Common myeloid progenitor, CD34-positive (primary cell): ENCODE results near the gene NRG4.
A peak's percentile ranks its signal among the peaks of the same experiment; 100 is the strongest.

Experiments
- CTCF ChIA-PET: fragments of 350-600 bp; sonication (Branson Sonifier 250); formaldehyde crosslinking; loops from one replicate; lab custom pipeline; 2021; ENCODE audit warnings: antibody characterized with exemption; lab: Charles Lee
- POLR2A ChIA-PET: fragments of 350-600 bp; sonication (Branson Sonifier 250); formaldehyde crosslinking; loops from one replicate; lab custom pipeline; 2021; ENCODE audit warnings: antibody characterized with exemption; lab: Charles Lee
- DNase-seq, 3 donors: peaks; one replicate each; pipeline versions ENCODE4 v3.0.0 to v3.0.0-alpha.2; 2013
- H3K27ac ChIP-seq, 2 experiments: 1 replicate in 1 of 2; 2 replicates in 1 of 2; pipeline ENCODE4 v1.7.0; 2013; ENCODE audit warnings: inconsistent platforms in 2 of 2, low read length in 2 of 2, mild to moderate bottlenecking in 2 of 2, low read depth in 1 of 2, moderate library complexity in 1 of 2; ENCODE audit not compliant: severe bottlenecking in 2 of 2, insufficient read depth in 1 of 2, poor library complexity in 1 of 2
- H3K27me3 ChIP-seq, 5 experiments: replicated peaks in 2 of 5; 1 replicate in 3 of 5; 2 replicates in 2 of 5; pipeline versions ENCODE4 v1.6.1 to v1.7.0; 2013; ENCODE audit warnings: low read length in 4 of 5, mild to moderate bottlenecking in 2 of 5, moderate library complexity in 2 of 5, inconsistent platforms in 1 of 5; ENCODE audit not compliant: insufficient read depth in 5 of 5, control insufficient read depth in 4 of 5
- H3K36me3 ChIP-seq, 4 experiments: 1 replicate in 2 of 4; 2 replicates in 2 of 4; pipeline versions ENCODE4 v1.6.1 to v1.7.0; 2013; ENCODE audit warnings: low read length in 3 of 4, control low read depth in 1 of 4, mild to moderate bottlenecking in 1 of 4; ENCODE audit not compliant: control insufficient read depth in 4 of 4, insufficient read depth in 4 of 4
- H3K4me1 ChIP-seq, 4 experiments: 1 replicate in 3 of 4; 2 replicates in 1 of 4; pipeline versions ENCODE4 v1.6.1 to v1.7.1; 2013; ENCODE audit warnings: low read length in 3 of 4, mild to moderate bottlenecking in 3 of 4, control low read depth in 1 of 4, inconsistent platforms in 1 of 4, moderate library complexity in 1 of 4; ENCODE audit not compliant: control insufficient read depth in 4 of 4, insufficient read depth in 4 of 4; ENCODE audit errors: control extremely low read depth in 1 of 4
- H3K4me3 ChIP-seq, 7 experiments: 1 replicate in 4 of 7; 2 replicates in 3 of 7; pipeline versions ENCODE4 v1.5.1 to v1.7.0; 2013; ENCODE audit warnings: mild to moderate bottlenecking in 7 of 7, low read length in 6 of 7, moderate library complexity in 6 of 7, inconsistent platforms in 2 of 7, low read depth in 2 of 7, control low read depth in 1 of 7; ENCODE audit not compliant: insufficient read depth in 4 of 7, control insufficient read depth in 1 of 7; ENCODE audit errors: extremely low read depth in 1 of 7
- H3K9me3 ChIP-seq, 5 experiments: 1 replicate in 4 of 5; 2 replicates in 1 of 5; pipeline versions ENCODE4 v1.6.1 to v1.7.1; 2013; ENCODE audit warnings: low read length in 4 of 5, mild to moderate bottlenecking in 2 of 5, inconsistent platforms in 1 of 5, low read depth in 1 of 5, moderate library complexity in 1 of 5; ENCODE audit not compliant: control insufficient read depth in 4 of 5, insufficient read depth in 2 of 5; ENCODE audit errors: control extremely low read depth in 1 of 5
- WGBS: methylation state at CpG from one replicate; pipeline ENCODE4 v1.1.5; 2013; ENCODE audit not compliant: insufficient coverage; 5-methylcytosine and 5-hydroxymethylcytosine counted together

The NRG4 gene

DNA sequence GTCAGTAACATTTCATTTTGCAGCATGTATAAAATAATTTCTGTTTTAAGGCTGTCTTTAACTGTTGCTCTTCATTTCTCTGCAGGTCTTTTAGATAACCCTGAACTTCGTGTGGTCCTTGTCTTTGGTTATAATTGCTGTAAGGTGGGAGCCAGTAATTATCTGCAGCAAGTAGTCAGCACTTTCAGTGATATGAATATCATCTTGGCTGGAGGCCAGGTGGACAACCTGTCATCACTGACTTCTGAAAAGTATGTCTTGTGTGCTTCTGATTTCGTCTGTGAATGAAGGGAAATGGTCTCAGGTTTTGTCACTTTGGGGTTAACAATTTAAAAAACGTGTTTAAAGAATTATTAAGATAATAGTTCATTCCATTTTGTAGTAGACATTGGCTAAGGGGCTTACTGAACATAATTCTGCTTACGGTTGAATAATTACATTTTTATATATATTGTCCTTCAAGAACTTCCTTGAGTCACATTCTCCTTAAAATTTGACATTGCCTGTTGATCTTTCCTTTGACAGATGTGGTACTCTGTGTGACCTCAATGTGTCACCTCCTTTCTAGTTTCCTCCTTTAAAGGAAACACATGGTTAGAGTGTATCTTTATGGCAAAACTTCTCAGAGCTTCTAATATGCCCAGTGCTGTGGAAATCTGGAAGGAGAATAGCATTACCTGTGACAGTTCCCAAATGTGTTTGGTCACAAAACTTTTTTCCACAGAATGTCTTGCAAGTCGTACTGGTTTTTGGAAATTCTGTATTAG lies 82.2 kb downstream of the NRG4 start:
- Histone ChIP-seq H3K36me3 (peaks cover 2 to 41% (median 21%) of the 10 kb centered on the region in 4 experiments), H3K27me3 (no peaks in the 10 kb centered on the region), H3K9me3 (no peaks in the 10 kb centered on the region), H3K4me3 (no peak overlapping the region), H3K4me1 (peaks cover 0 to 8% (median 2%) of the 10 kb centered on the region in 4 experiments), H3K27ac (no peak overlapping the region)
- ChIA-PET CTCF (interaction anchor here (0.8 to 5.5 kb wide), 15 partner anchors 8 to 222 kb away, joined by 3 to 44 read pairs (median 4); partner anchors contain the start of gene TMEM266), POLR2A (interaction anchor here (0.7 kb wide), 1 partner anchor 211 kb away, joined by 4 read pairs; no protein-coding TSS in a partner anchor)
- peak in 2 of 3 donors; percentile 42 to 62 for DNase-seq
- WGBS = 89% methylated on average over 1 of the region's 5 CpGs

- CTCF ChIA-PET = interaction anchor here (0.8 to 5.5 kb wide), 15 partner anchors 9 to 223 kb away, joined by 3 to 44 read pairs (median 3); partner anchors contain the start of gene TMEM266
- Histone ChIP-seq H3K9me3 (no peaks in the 10 kb centered on the region), H3K4me1 (peaks cover 0 to 8% (median 2%) of the 10 kb centered on the region in 4 experiments), H3K27ac (no peak overlapping the region), H3K4me3 (no peak overlapping the region), H3K27me3 (no peaks in the 10 kb centered on the region), H3K36me3 (peaks cover under 1 to 38% (median 16%) of the 10 kb centered on the region in 4 experiments)
- WGBS = 97% methylated on average over 7 of the region's 9 CpGs
- POLR2A ChIA-PET = interaction anchor here (0.5 to 0.7 kb wide), 2 partner anchors 212 to 226 kb away, joined by 3 to 4 read pairs; no protein-coding TSS in a partner anchor
- DNase-seq = peak; percentile 39 to 72 (median 65)
Observed at GRCh38 chr15:75928680-75929608, 83.3 kb downstream of the NRG4 start.

- H3K4me3 ChIP-seq = no peak overlapping the region
- no peaks in the 10 kb centered on the region for H3K27me3 ChIP-seq
- no peak overlapping the region for H3K27ac ChIP-seq
- DNase-seq = no peak
- H3K36me3 ChIP-seq = peaks cover 0 to 37% (median 12%) of the 10 kb centered on the region in 4 experiments
- peaks cover 0 to 8% (median 2%) of the 10 kb centered on the region in 4 experiments for H3K4me1 ChIP-seq
- H3K9me3 ChIP-seq = no peaks in the 10 kb centered on the region
- CTCF ChIA-PET = interaction anchor here (2.0 to 5.5 kb wide), 3 partner anchors 211 to 225 kb away, joined by 5 to 44 read pairs (median 7); no protein-coding TSS in a partner anchor
- POLR2A ChIA-PET = no interaction called here
- 100% methylated on average over 2 of the region's 4 CpGs for WGBS
Observed at GRCh38 chr15:75927601-75928000, 84.6 kb downstream of the NRG4 start.

- ChIA-PET CTCF (interaction anchor here (5.5 kb wide), 1 partner anchor 212 kb away, joined by 44 read pairs; no protein-coding TSS in a partner anchor), POLR2A (no interaction called here)
- Histone ChIP-seq H3K4me1 (peaks cover 0 to 8% (median 2%) of the 10 kb centered on the region in 4 experiments), H3K36me3 (peaks cover 0 to 39% (median 10%) of the 10 kb centered on the region in 4 experiments), H3K4me3 (no peak overlapping the region), H3K27me3 (no peaks in the 10 kb centered on the region), H3K27ac (no peak overlapping the region), H3K9me3 (no peaks in the 10 kb centered on the region)
- 100% methylated on average over 3 of the region's 3 CpGs for WGBS
- DNase-seq = no peak
Observed at GRCh38 chr15:75926931-75927330, 85.3 kb downstream of the NRG4 start.

DNA sequence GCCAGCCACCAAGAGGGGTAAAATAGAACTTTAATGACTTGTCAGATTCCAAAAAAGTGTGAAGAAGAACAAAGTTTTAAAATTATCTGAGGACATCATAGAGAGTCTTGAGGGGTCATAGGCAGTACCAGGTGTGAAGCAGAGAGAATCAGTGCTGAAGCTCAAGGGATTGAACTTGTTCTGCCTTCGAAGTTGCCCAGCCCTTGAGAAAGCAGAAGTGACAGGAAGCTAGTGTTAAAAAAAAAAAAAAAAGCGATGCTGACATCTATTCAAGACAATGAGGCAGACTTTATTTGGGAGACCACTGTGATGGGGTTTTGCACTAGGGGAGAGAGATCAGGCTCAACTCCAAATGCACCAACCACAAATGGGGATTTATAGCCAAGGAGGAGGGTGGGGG lies 86.8 kb downstream of the NRG4 start:
- POLR2A ChIA-PET = interaction anchor here (0.6 kb wide), 2 partner anchors 12 to 19 kb away, joined by 3 read pairs; no protein-coding TSS in a partner anchor
- Histone ChIP-seq H3K27me3 (no peaks in the 10 kb centered on the region), H3K36me3 (peaks cover 0 to 32% (median 6%) of the 10 kb centered on the region in 4 experiments), H3K27ac (no peak overlapping the region), H3K4me3 (no peak overlapping the region), H3K9me3 (no peaks in the 10 kb centered on the region), H3K4me1 (peaks cover 0 to 8% (median 2%) of the 10 kb centered on the region in 4 experiments)
- DNase-seq = peak in 2 of 3 donors; percentile 44 to 47
- WGBS = 0% methylated on average over 1 of the region's 2 CpGs
- CTCF ChIA-PET = interaction anchor here (0.8 to 6.9 kb wide), 7 partner anchors 11 to 214 kb away, joined by 3 to 54 read pairs (median 4); partner anchors contain the start of gene FBXO22

- Histone ChIP-seq H3K4me1 (no peaks in the 10 kb centered on the region), H3K27me3 (no peaks in the 10 kb centered on the region), H3K9me3 (no peaks in the 10 kb centered on the region), H3K27ac (no peak overlapping the region), H3K36me3 (peaks cover 0 to 35% (median 9%) of the 10 kb centered on the region in 4 experiments), H3K4me3 (no peak overlapping the region)
- no CpG with 5 or more reads among the region's 1 CpG for WGBS
- ChIA-PET CTCF (interaction anchor here (0.6 to 6.9 kb wide), 11 partner anchors 9 to 228 kb away, joined by 3 to 54 read pairs (median 4); partner anchors contain the start of gene FBXO22), POLR2A (no interaction called here)
- no peak for DNase-seq
Observed at GRCh38 chr15:75924576-75924975, 87.6 kb downstream of the NRG4 start.
